NCI-H1417 (cell line): ENCODE measurements around the gene KIAA1614.

ENCODE experiments used
- DNase-seq, 3 experiments: peaks; one replicate each; lab custom pipeline; 2025; lab: John Stamatoyannopoulos, UW

Gene KIAA1614

DNA sequence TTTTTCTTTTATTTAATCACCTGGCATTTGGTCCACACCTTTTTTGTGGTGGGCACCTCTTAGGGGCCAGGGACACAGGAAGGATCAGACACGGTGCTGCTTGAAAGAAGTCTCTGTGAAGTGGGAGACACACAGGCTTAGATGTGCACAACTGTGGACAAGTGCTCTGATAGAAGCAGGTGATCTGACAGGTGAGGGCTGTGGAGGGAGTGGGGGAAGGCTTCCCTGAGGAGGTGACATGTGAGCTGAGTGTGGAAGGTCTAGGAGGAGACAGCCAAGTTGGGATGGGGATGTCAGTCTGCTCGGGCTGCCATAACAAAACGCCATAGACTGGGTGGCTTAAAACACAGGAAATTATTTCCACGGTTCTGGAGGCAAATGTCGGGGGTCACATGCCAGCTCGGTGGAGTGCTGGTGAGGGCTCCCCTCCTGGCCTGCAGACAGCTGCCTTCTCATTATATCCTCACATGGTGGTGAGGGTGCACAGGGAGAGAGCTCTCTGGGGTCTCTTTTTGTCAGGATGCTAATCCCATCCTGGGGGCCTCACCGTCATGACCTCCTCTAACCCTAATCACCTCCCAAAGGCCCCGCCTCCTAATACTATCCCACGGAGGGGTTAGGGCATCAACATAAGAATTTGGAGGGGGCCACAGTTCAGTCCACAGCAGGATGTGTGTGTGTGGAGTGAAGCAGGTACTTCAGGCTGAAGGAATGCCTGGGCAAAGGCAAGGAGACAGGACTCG is 5.2 kb upstream of the KIAA1614 start:
- DNase-seq = no peak

DNA sequence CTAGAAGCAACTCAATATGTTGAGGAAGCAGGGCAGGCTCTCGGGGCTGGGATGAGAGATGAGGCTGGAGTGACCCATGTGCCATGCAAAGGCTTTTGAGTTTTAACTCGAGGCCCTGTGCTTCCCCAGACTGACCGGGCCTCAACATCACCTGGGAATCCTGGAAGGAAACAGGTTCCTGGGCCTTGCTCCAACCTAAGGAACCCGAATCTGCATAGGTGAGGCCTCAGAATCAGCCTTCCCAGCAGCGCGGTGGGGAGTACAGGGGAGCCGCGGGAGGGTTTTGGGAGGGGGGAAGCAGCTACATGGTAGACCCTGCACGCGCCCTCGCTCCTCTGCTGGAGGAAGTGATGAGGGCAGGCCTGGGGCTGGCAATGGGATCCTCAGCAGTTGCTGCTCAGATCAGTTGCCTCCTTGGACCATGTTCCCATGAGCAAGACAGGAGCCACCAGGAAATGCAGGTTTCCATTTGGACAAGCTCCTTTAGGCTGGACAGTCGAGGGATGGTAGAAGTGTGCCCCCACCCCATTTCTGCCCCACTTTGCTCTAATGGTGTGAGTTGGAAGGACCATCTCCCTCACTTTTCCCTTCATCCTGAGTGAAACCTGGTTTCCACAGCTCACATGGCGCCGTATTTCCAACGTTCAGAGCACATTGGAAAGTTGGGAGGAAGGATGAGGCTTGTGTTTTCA is 4.5 kb upstream of the KIAA1614 start:
- no peak for DNase-seq

DNA sequence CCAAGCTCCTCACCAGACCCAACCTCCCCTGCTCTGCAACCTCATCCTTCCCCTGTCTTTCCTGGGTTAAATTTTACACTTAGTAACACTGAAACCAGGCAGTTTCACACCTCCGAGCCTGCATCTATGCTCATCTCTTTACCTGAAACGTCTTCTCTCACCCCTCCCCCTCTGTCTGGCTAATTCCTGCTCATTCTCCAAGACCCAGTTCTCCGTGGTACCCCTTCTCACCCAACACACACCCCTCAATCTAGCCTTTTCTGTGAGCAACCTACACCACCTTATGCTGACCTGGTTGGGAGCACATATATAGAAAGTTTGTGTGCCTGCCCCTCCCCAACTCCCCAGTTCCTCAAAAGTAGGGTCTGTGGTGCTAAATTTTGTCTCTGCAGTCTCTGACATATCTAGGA is 3.7 kb upstream of the KIAA1614 start:
- no peak for DNase-seq

DNA sequence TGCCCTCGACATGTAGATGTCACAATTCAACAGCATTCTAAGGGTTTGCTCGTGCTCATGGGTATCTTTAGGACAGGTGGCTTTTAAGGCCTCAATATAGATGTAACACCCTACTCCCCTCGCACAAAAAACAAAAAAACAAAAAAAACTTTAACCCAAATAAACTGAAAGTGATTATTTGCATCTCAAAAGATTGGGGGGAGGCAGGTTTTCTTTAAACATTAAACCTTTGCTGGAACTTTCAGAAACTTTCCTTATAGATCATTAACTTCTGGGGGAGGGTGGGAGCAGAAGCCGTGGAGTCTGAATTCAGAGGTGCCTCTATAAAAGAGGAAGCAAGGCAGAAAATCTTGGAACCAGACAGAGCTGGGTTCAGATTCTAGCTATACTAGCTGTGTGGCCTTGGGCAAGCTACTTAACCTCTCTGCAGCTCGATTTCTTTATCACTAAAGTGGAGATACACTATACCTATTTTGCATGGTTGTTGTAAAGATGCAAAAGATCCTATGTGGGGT is 3.2 kb upstream of the KIAA1614 start:
- DNase-seq = no peak

DNA sequence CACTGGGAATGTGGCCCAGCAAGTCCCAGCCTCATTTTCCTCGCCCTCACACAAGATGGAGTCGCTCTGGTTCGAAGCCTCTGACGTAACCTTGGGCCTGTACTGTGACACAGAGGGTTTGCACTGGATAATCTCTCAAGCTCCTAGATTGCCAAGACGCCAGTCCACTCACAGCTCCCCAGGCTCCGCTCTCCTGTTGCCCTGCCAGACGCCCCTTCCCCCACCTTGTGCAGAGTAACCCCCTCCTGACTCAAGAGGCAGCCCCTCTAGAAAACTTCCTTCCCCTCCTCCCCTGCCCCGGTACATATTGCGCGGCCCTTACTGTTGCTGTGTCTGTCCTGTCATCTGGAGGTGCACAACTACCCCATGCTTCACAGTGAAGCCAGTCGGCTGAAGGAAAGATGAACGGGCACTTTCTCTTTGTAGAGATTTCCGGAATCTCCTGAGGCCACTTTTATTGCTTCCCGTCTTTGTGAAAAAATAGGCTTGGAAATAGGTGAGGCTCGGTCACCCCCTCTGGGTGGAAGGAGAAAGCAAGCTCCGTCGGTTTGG is 981 bp upstream of the KIAA1614 start:
- peak in 2 of 3 experiments; percentile 37 to 47 for DNase-seq

DNA sequence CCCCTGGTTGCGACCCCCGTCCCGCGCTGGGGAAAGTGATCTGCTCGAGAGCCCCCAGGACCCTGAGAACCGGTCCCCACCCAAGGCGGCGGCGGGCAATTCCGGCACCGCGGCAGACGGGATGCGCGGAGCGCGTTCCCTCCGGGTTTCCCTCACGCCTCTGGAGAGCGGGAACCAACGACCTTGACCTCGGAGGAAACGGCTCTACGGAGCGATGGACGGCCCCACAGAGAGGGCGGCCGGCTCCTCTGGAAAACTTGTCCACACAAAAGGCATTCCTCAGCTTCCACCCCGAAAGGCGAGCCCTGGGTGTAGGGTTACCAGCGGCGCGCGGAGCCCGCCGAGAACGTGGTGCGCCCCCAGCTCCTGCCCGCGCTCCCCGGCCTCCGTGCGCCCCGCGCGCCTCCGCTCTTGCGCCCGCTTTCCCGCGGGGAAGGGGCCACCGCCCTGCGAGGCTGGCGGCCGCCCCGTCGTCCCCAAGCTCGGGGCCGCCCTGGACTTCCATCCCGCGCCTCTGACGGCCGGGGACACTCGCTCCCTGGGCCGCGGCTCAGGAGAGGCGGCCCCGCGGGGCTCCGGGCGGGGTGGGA is 391 bp upstream of the KIAA1614 start:
- peak in 2 of 3 experiments; percentile 68 to 73 for DNase-seq

DNA sequence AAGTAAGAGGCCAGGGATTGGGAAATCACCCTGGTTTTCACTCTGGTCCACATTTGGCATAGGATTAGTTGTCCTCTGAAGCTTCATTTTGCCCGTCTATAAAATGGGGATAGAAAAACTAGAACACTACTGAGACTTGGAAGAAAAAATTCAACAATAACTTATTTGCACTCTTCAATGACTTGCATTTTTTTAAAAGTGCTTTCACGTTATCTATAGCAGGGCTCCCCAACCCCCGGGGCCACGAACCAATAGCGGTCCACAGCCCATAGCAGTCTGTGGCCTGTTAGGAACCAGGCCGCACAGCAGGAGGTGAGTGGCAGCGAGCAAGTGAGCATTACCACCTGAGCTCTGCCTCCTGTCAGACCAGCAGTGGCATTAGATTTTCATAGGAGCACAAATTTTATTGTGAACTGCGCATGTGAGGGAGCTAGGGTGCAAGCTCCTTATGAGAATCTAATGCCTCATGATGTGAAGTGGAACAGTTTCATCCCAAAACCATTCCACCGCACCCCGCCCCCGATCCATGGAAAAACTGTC is 2.8 kb downstream of the KIAA1614 start:
- DNase-seq = no peak

DNA sequence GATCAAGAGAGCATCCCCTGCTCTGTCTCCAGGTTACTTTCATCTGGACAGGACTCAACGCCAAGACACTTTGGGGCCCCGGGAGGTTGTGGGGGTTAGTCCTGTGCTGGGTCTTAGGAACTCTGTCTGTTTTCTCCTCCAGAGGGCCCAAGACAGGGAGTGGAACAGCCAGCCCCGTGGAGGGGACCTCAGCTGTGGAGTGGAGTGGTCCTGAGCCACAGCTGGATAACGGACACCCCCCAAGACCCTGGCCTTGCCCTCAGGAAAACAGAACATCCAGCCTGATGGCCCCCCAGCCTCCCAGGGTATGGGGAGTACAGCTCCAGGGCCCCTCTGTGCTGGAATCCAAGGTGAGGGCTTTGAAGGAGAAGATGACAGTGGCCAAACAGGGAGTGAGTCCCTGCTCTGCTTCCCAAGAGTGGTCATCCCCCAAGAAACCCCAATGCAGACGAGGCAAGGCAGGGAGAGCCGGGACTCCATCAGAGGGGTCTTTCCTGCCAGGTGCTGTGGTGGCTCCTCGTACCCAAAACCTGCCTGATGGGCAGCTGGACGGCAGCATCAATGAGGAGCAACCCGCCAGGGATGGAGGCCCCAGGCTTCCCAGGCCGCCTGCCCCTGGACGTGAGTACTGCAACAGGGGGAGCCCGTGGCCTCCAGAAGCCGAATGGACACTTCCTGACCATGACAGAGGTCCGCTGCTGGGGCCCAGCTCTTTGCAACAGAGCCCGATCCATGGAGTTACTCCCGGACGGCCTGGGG is 3.5 kb downstream of the KIAA1614 start:
- DNase-seq = no peak

DNA sequence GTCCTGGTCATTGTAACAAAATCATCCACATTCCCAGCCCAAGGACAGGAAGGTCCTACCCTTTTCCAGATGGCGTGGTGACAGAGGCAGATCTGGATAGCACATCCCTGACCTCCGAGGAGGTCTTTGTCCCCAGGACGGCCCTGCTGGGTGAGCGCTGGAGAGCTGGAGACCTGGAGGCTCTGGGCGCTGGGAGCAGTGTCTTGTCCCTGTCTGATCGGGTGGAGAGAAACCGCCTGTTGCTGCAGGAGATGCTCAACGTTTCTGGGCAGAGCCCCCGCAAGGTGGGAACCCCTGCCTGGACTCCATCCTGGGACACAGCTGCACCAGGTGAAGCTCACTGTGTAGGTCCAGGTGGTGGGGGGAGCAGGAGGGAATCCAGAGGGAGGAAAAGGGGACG is 4.1 kb downstream of the KIAA1614 start:
- no peak for DNase-seq

DNA sequence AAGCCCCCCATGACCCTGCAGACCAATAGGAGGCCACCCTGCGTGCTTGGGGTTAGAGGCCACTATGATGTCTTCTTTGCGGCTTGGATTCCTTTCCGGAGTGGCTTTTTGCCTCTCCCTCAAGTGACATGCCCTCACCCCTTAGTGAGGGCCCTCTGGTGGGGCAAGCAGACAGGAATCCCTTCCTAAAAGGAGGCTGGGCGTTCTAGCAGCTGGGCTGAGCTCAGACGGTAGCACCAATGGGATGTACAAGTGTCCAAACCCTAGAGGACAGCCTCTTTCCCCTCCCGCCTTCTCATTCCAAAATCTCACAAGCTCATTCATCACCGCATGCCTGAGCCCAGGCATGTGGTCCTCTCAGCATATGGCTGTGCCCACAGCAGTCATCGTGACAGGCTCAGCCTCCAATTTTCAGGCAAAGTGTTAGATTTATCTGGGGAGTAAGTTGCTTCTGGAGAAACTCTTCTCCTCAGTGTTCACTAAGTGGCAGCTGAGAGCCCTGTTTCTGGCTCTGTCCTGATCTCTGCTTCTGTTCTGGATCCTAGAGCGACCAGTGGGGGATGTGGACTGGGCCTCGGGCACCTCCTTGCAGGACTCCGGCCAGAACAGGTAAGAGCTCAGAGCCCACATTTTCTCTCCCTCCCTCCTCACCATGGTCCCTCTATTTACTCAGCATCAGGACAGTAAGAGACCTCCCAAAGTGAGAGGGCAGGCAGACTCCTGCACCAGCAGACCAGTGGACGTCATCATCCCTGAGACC is 4.8 kb downstream of the KIAA1614 start:
- no peak for DNase-seq

DNA sequence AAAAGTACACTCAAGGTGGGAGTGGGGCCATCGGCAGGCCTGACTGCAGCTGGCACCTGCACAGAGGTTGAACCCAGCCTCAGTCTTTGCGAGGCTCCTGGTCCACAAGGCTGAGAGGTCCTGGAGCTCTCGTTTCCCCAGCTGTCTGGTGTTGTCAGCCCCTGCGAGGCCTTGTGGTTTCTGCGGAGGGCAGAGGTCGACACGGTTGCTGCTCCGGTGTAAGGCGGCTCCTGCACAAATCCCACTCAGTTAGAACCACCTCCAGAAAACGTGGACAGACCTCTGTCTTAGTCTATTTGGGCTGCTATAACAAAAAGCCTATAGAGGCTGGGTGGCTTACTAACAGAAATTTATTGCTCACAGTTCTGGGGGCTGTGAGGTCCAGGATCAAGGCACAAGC is 5.8 kb downstream of the KIAA1614 start:
- no peak for DNase-seq

DNA sequence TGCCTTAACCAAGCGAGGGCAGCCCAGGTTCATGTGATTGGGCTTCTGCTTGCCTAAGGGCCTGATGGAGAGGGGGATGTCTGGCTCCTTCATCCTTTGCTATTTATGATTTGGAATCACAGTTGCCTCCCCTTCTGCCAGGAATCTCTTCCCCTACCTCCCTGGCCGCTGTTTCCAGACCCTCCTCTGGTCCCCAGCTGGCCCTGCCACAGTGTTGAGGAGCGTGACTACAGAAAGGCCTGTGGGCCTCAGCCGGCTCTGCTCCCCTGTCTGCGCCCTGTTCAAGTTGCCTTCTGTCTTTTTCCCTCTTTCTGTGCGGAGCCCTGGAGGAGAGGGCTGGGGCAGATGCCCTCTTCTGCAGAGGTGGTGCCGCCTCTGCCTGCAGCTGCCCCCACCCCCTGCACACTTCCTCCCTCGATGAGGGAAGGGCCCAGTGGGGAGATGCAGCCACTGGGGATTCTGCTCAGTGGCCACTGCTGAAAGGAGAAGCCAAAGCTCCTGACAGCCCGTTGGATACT is 6.5 kb downstream of the KIAA1614 start:
- no peak for DNase-seq

DNA sequence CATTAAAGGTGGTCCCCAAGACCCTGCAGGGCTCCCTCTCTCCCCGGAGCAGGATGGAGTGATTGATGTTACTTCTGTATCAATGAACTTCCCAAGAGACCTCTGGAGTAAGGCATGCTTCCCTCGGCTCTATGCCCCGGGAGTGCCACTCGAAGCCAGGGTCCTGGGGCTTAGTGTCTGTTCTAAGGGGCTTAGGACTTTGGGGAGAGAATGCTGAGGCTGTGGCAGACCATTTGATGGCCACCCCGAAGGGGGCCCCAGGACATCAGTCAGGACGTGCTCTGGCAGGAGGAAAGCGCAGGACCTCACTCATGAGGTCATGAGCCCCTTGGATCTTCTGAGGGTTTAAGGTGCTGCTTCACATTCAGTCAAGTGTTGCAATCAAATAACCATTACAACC is 7.5 kb downstream of the KIAA1614 start:
- DNase-seq = no peak

DNA sequence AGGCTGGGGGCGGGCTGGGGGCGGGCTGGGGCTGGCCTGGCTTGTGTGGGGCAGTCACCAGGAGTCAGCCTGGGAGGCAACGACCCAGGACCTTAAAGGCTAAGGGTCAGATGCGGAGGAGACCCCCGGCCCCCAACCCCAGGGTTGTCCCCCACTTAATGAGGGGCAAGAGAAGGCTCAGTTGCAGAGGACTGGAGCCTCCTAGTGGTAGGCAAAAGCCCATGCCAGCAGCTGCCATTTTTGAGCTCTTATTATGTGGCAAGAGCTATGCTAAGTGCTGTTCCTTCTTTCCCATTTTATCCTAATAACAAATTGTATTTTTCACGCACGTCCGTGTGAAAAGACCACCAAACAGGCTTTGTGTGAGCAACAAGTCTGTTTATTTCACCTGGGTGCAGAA is 8.0 kb downstream of the KIAA1614 start:
- no peak for DNase-seq

DNA sequence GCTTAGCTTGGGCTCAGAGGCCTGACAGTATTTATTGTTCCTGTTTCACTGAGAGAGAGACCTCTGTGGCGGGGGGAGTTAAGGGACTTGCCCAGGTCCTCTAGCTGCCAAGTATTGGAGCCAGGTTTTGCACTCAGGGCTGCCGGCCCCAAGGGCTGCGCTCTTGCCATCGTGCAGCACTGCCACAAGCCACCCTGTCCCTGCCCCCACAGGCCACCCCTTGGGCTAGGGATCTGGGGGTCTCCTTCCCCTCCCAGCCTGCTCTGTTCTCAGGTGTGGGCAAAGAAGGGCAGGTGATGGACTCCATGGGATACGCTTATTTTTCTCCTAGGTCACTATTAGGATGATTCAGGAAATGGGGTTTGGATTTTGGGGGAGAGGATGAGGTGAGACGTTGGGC is 8.7 kb downstream of the KIAA1614 start:
- DNase-seq = no peak

DNA sequence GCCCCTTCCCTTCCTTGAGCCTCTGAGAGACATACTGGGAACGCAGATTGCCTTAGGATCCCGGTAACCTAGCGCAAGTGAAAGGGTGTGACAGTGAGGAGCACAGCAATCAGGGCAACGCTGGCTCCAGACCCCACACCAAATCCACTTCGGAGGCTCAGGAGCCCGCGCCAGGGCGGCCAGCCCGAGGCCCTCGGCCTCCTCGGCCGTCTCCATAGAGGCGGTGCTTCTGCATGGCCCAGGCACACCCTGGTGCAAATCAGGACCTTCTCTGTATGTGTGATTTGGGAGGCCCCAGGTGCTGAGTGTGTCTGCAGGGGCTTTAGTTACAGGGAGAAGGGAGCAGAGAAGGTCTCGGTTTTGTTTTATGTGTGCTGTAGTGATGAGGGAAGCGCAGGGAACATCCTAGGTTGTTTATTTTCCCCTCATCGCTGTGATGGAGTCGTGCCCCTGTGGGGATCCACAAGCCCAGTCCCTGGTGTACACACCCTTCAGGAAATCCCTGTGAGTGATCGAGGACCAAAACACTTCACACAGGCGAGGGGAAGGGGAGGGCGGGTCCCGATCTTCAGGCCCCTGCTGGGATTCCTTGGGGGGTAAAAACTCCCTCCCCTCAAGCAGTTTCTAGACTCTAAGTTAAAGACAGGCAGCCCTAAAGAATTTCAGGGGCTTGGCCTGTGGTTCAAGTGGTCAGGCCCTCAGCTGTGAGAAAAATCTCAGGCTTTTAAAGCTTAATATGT is 9.4 kb downstream of the KIAA1614 start:
- no peak for DNase-seq

DNA sequence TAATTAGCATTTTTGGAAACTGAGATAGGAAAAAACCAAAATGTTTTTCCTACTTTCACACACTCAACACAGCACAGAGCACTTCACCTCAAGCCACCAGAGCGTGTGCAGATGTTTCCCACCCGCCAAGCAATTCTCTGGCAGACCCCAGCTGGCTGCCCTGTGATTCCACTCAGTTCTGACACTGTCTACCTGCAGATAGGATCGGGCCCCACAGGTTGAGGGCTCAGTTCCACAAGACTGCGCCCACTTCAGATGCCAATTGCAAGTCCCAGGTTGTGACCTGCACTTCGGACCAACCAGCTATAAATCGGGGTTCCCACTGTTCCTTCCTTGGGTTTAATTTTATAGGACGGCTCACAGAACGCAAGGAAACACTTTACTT is 9.9 kb downstream of the KIAA1614 start:
- DNase-seq = no peak

DNA sequence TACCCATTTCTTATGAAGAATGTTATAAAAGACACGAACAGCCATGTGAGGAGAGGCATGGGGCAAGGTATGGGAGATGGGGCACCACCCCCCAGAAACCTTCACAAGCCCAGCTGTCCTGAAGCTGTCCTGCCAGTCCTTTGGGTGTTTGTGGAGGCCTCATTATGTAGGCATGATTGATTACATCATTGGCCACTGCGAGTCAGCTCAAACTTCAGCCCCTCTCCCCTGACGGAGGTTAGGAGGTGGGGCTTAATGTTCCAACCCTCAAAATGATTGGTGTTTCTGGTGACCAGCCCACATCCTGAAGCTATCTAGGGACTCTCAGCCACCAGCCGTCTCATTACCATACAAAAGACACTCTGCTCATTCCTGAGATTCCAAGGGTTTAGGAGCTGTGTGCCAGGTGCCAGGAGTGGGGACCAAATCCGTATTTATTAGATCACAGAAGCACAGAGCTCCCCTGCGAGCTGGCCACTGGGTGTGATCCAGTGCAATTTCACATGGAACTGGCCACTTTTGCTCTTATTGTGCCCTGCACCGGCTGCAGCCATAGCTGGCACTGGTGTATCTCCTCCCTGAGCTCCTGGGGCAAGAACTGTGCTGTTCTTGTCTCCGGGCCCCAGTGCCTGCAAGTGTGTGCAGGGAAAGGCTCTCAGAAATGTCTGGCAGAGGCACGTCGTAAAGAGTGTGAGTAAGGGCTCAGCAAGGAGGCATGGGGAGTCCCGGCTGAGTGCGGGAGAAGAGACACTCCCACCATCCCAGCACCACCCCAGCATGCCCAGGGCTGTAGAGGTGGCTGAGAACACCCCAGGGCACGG is 10.5 kb downstream of the KIAA1614 start:
- DNase-seq = no peak

DNA sequence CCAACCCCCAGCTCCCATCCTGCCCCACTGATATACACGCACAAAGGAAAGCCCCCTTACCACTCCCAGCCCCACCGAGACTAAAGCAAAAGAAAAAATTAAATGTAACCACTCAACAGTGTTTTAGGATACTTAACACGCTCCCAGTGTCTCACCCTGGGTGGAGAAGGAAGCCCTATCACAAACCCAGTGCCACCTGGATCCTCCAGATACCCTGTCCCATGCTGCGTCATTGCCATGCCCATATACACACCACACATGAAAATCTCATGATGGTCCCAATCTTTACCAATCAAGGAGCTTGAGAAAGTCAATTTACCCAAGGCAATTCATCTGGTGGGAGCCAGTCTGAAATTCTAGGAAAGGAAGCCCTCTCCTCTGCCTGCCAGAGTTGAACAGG is 11.2 kb downstream of the KIAA1614 start:
- DNase-seq = no peak
